Prostate gland (tissue), 2 donors: Measurements from ENCODE around the gene PDLIM7. TPM values are rescaled to one million over a fixed set of nuclear protein-coding genes. Genes with fewer than 3 reads are reported as not detected.

ENCODE experiments used
- DNase-seq: peaks from one replicate; pipeline ENCODE4 v3.0.0-alpha.2; 2019; ENCODE audit warnings: low spot score
- H3K27ac ChIP-seq, 2 donors: fragments of 200-600 bp; sonication (generic); 2 replicates each; pipeline ENCODE4 v1.5.1; 2017 to 2019
- H3K27me3 ChIP-seq: fragments of 200-600 bp; sonication (generic); replicated peaks from 2 replicates; pipeline ENCODE4 v1.5.1; 2019; ENCODE audit not compliant: insufficient read depth
- H3K36me3 ChIP-seq, 2 donors: fragments of 200-600 bp; sonication (generic); 1 replicate in 1 of 2; 2 replicates in 1 of 2; pipeline versions ENCODE4 v1.5.1 to v1.8.1; 2017 to 2019
- H3K4me1 ChIP-seq: fragments of 200-600 bp; sonication (generic); replicated peaks from 2 replicates; pipeline ENCODE4 v1.5.1; 2019
- H3K4me3 ChIP-seq, 2 donors: fragments of 200-600 bp; sonication (generic); 2 replicates each; pipeline ENCODE4 v1.5.1; 2017 to 2019
- H3K9me3 ChIP-seq: fragments of 200-600 bp; sonication (generic); 2 replicates; pipeline ENCODE4 v1.5.1; 2017
- CTCF ChIP-seq, 4 experiments: fragments of 200-600 bp in 2 of 4; fragments of 450-650 bp in 2 of 4; sonication (generic) in 2 of 4; IDR thresholded peaks; 1 replicate in 3 of 4; 2 replicates in 1 of 4; pipeline ENCODE4 v1.5.1; 2016 to 2019; ENCODE audit warnings: antibody characterized with exemption in 4 of 4, mild to moderate bottlenecking in 2 of 4, moderate library complexity in 2 of 4
- POLR2A ChIP-seq: fragments of 450-650 bp; IDR thresholded peaks from one replicate; pipeline ENCODE4 v1.6.1; 2016; ENCODE audit warnings: antibody characterized with exemption, mild to moderate bottlenecking
- POLR2AphosphoS5 ChIP-seq: sonication (generic); formaldehyde crosslinking; IDR thresholded peaks from one replicate; pipeline ENCODE4 v1.6.1; 2017; ENCODE audit warnings: antibody characterized with exemption
- WGBS: methylation state at CpG from one replicate; pipeline ENCODE4 v1.1.5; 2018; 5-methylcytosine and 5-hydroxymethylcytosine counted together
- intact Hi-C: fragments of 100-400 bp; cut with DNase I; formaldehyde crosslinking; loops from one replicate; pipeline ENCODE4 v1.14.2; 2022
- total RNA-seq, 2 donors: library from RNA; depleted of rRNA; stranded (reverse); fragments of >200 nt; gene quantifications; one replicate each; pipeline ENCODE4 v1.1.0, GENCODE V29; 2016

The PDLIM7 gene
- total RNA-seq, 2 donors from 2014 or later = 155 to 235 TPM

GRCh38 chr5:177447066-177447610 lies 50.3 kb downstream of the PDLIM7 start:
- DNase-seq = no peak
- Histone ChIP-seq H3K27ac (peak overlapping the region; percentile 36 to 41), H3K27me3 (no peaks in the 10 kb centered on the region), H3K4me1 (peaks cover 4% of the 10 kb centered on the region), H3K9me3 (no peaks in the 10 kb centered on the region), H3K36me3 (no peaks in the 10 kb centered on the region), H3K4me3 (peak overlapping the region; percentile 52 to 64)
- intact Hi-C loops = no loop called here
- 2% methylated on average over 20 of the region's 52 CpGs for WGBS
- no peak for TF ChIP-seq CTCF (IDR thresholded peaks at IDR 0.05)
- TF ChIP-seq POLR2A = no peak
- no peak for TF ChIP-seq POLR2AphosphoS5

- Histone ChIP-seq H3K27me3 (no peaks in the 10 kb centered on the region), H3K36me3 (no peaks in the 10 kb centered on the region), H3K4me1 (peaks cover 4% of the 10 kb centered on the region), H3K9me3 (no peaks in the 10 kb centered on the region), H3K27ac (peak within 1 kb of the TSS; percentile 36 to 41), H3K4me3 (peak within 1 kb of the TSS; percentile 52 to 64)
- under 1% methylated on average over 39 of the region's 89 CpGs for WGBS
- TF ChIP-seq CTCF (IDR thresholded peaks at IDR 0.05) (peak in 2 of 4 experiments; percentile 29 to 46), POLR2A (no peak)
- peak; percentile 51 for DNase-seq
- intact Hi-C loops = no loop called here
Observed at GRCh38 chr5:177446200-177447065, 51.0 kb downstream of the PDLIM7 start, which contains the start of gene PRR7. PRR7 (plus strand) TSS chr5:177446814; CDS start chr5:177455068, 8,254 bp downstream.

DNA sequence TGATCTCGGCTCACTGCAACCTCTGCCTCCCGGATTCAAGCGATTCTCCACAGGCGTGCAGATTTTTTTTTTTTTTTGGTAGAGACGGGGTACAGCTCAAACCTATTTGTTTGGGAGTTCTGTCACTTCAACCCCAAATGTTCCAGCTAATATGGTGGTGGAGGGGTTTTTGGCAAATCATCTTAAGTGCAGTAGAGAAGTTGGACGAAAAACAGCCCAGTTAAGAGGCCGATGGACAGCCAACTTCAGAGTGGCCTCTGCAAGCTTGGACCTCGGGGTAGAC lies 51.5 kb downstream of the PDLIM7 start:
- DNase-seq = no peak
- no peaks in the 10 kb centered on the region for H3K9me3 ChIP-seq
- no peaks in the 10 kb centered on the region for H3K27me3 ChIP-seq
- intact Hi-C loops = no loop called here
- 4% methylated on average over 8 of the region's 8 CpGs for WGBS
- TF ChIP-seq POLR2AphosphoS5 = no peak
- no peak for TF ChIP-seq CTCF (IDR thresholded peaks at IDR 0.05)
- no peak for TF ChIP-seq POLR2A
- peak overlapping the region in 1 of 2 donors; percentile 64 for H3K4me3 ChIP-seq
- H3K4me1 ChIP-seq = peaks cover 4% of the 10 kb centered on the region
- no peaks in the 10 kb centered on the region for H3K36me3 ChIP-seq
- no peak overlapping the region for H3K27ac ChIP-seq

- TF ChIP-seq CTCF (IDR thresholded peaks at IDR 0.05) (no peak), POLR2AphosphoS5 (no peak), POLR2A (no peak)
- Histone ChIP-seq H3K9me3 (no peaks in the 10 kb centered on the region), H3K27ac (no peak overlapping the region), H3K27me3 (no peaks in the 10 kb centered on the region), H3K4me1 (peaks cover 4% of the 10 kb centered on the region), H3K4me3 (no peak overlapping the region), H3K36me3 (no peaks in the 10 kb centered on the region)
- no peak for DNase-seq
- intact Hi-C loops = no loop called here
- 50% methylated on average over 10 of the region's 10 CpGs for WGBS
Observed at GRCh38 chr5:177445052-177445916, 52.1 kb downstream of the PDLIM7 start.
